ENCODE measurements around the gene CDH10. TPM values are rescaled to one million over a fixed set of nuclear protein-coding genes. Genes with fewer than 3 reads are reported as not detected.

The CDH10 gene
- not detected in 2 replicates for total RNA-seq

GRCh38 chr5:24644761-24645160 is at the start of gene CDH10:
Gene CDH10 (minus strand): TSS chr5:24644978. CDS start chr5:24593490, 51,488 bp downstream.
- DNase-seq: no peak
- Mint-ChIP-seq H3K4me3 (no peak within 1 kb of the TSS), H3K27ac (no peak within 1 kb of the TSS), H3K4me1 (no peaks in the 10 kb centered on the region), H3K36me3 (ENCODE audit: low read depth) (no peaks in the 10 kb centered on the region), H3K27me3 (no peaks in the 10 kb centered on the region), H3K9me3 (no peaks in the 10 kb centered on the region)
- intact Hi-C loops (cut with micrococcal nuclease): no loop called here

DNA sequence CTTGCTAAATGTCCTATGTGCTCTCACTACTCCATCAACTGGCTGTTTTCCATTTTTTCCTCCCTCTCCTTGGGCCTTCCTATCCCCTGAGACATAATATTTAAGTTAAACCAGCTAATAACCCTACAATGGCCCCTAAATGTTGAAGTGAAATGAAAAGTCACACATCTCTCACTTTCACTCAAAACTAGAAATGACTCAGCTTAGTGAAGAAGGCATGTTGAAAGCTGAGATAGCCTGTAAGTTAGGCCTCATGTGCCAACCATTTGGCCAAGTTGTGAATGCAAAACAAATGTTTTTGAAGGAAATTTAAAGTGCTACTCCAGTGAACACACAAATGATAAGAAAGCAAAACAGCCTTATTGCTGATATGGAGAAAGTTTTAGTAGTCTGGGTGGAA is 48.8 kb upstream of the CDH10 start:
- intact Hi-C loops (cut with micrococcal nuclease): no loop called here
- Mint-ChIP-seq H3K9me3 (peaks cover 7% of the 10 kb centered on the region), H3K4me1 (no peaks in the 10 kb centered on the region), H3K4me3 (no peak overlapping the region), H3K27ac (no peak overlapping the region), H3K27me3 (no peaks in the 10 kb centered on the region), H3K36me3 (ENCODE audit: low read depth) (no peaks in the 10 kb centered on the region)
- no peak for DNase-seq

DNA sequence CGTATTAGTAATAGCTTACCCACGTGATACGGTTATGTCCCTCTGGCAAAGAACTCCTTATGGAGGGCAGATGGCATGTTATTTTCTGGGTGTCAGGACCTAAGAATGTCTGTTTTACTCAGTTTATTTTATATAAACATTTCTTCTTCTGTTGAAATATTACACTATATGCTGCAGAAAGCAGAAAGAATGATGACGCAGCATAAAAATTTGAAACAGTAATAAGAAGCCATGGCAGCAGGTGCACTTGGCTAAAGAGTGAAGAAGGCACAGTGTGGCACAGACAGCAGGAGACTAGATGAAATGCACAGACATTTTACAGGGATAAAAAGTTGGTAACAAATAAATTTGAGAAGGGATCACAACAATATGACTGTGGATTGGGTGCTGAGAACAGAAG is 46.3 kb upstream of the CDH10 start:
- Mint-ChIP-seq H3K27me3 (no peaks in the 10 kb centered on the region), H3K9me3 (peaks cover 7% of the 10 kb centered on the region), H3K27ac (no peak overlapping the region), H3K36me3 (ENCODE audit: low read depth) (no peaks in the 10 kb centered on the region), H3K4me3 (no peak overlapping the region), H3K4me1 (no peaks in the 10 kb centered on the region)
- DNase-seq: no peak
- intact Hi-C loops (cut with micrococcal nuclease): no loop called here

DNA sequence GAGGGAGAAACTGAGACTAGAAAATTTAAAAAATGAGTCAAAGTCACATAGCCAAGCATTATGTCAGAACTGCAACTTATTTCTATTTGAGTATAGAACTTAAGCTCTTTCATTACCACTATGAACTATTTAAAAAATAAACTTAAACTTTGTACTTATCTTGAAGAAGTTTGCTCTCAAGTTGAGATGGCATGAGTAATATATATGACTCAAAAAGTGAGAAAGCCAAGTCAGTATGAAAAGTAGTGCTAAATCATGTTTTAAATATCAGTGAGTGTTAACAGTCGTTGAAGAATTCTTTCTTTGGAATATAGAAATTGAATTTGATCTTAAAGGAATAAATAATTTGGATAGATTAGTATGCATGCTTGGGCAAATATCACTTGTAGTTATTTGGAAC is 36.3 kb upstream of the CDH10 start:
- H3K36me3 Mint-ChIP-seq (ENCODE audit: low read depth): no peaks in the 10 kb centered on the region
- no peak overlapping the region for H3K27ac Mint-ChIP-seq
- H3K4me1 Mint-ChIP-seq: no peaks in the 10 kb centered on the region
- intact Hi-C loops (cut with micrococcal nuclease): no loop called here
- H3K27me3 Mint-ChIP-seq: no peaks in the 10 kb centered on the region
- no peak overlapping the region for H3K4me3 Mint-ChIP-seq
- peaks cover 9% of the 10 kb centered on the region for H3K9me3 Mint-ChIP-seq
- no peak for DNase-seq

DNA sequence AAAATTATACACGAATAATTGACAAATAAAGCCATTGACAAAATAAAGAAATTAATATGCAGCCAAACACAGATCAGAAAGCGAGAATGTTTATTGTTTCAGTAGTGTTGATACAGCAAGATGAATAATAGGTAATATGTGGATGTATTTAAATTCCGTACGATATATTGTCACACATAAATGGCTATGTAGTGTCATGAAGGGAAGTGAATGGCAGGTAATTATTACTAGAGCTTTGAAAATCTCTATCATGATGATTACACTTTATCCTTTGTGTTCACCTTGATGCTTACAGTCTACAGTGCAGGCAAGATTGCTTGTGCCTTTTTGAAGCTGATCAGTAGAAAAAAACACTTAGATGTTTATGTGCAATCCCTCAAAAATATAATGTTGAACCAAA is 23.3 kb upstream of the CDH10 start:
- no peak for DNase-seq
- Mint-ChIP-seq H3K4me3 (no peak overlapping the region), H3K9me3 (peaks cover 21% of the 10 kb centered on the region), H3K27me3 (no peaks in the 10 kb centered on the region), H3K4me1 (no peaks in the 10 kb centered on the region), H3K36me3 (ENCODE audit: low read depth) (no peaks in the 10 kb centered on the region), H3K27ac (no peak overlapping the region)
- intact Hi-C loops (cut with micrococcal nuclease): no loop called here

DNA sequence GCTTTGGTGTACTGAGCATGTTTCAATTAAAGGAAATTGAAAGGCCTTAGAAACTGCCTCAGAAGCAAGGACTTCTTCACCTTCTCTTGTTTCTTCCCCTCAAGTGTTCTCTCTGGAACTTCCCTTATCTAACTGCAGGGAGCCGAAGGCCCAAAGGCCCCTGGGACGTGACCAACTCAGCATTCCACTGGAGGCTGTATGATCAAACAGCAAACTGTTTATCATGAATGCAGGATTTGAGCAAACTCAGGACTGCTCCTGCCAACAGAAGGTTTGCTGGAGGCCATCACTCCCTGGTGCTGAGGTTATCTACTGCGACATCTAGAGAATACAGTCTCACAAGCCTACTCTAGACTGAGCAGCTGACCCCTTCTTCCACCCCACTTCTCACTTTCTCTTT is 4.8 kb upstream of the CDH10 start:
- Mint-ChIP-seq H3K27me3 (no peaks in the 10 kb centered on the region), H3K4me3 (no peak overlapping the region), H3K4me1 (no peaks in the 10 kb centered on the region), H3K36me3 (ENCODE audit: low read depth) (no peaks in the 10 kb centered on the region), H3K9me3 (peaks cover 4% of the 10 kb centered on the region), H3K27ac (no peak overlapping the region)
- intact Hi-C loops (cut with micrococcal nuclease): no loop called here
- no peak for DNase-seq

GRCh38 chr5:24646915-24647314 is 2.1 kb upstream of the CDH10 start:
- no peaks in the 10 kb centered on the region for H3K4me1 Mint-ChIP-seq
- H3K4me3 Mint-ChIP-seq: no peak overlapping the region
- no peaks in the 10 kb centered on the region for H3K36me3 Mint-ChIP-seq (ENCODE audit: low read depth)
- no peaks in the 10 kb centered on the region for H3K27me3 Mint-ChIP-seq
- H3K27ac Mint-ChIP-seq: no peak overlapping the region
- no peaks in the 10 kb centered on the region for H3K9me3 Mint-ChIP-seq
- intact Hi-C loops (cut with micrococcal nuclease): no loop called here
- DNase-seq: no peak

DNA sequence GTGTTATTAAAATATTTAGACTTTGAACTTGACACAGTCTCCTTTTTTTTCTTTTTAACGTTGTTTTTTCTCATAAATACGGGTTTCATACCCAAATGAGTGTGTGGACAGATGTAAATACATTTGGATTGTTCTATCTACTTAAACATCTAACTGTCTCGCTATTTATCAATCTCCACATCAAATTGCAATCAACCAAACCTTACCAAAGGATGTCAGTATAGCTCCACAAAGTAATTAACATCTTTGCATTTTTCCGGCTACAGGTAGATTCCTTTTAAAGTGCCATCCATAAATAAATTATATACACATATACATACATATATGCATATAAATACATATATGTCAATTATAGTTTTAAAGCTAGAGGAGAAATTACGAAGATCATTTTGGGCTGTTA is 705 bp upstream of the CDH10 start:
- no peak overlapping the region for H3K4me3 Mint-ChIP-seq
- no peaks in the 10 kb centered on the region for H3K4me1 Mint-ChIP-seq
- DNase-seq: no peak
- H3K27ac Mint-ChIP-seq: no peak overlapping the region
- H3K27me3 Mint-ChIP-seq: no peaks in the 10 kb centered on the region
- H3K9me3 Mint-ChIP-seq: no peaks in the 10 kb centered on the region
- intact Hi-C loops (cut with micrococcal nuclease): no loop called here
- H3K36me3 Mint-ChIP-seq (ENCODE audit: low read depth): no peaks in the 10 kb centered on the region

DNA sequence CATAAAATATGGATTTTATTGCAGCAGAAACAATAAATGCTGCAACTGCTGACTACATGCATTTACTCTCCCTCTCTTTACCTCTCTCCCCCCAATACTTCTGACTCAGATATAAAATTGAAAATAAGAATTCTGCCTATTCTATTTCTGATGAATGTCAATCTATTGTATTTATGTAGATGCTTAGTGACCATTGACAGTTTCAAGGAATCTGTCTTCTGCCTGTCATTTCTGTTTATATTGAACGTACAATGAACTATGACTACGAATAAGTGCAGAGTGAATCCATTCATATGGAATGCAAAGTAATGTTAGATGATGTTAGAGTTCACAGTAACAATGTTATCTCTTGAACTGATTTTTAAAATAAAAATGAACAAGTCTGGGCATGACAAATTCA is 898 bp downstream of the CDH10 start:
- no peaks in the 10 kb centered on the region for H3K9me3 Mint-ChIP-seq
- no peak overlapping the region for H3K4me3 Mint-ChIP-seq
- DNase-seq: no peak
- intact Hi-C loops (cut with micrococcal nuclease): no loop called here
- H3K27ac Mint-ChIP-seq: no peak overlapping the region
- no peaks in the 10 kb centered on the region for H3K4me1 Mint-ChIP-seq
- no peaks in the 10 kb centered on the region for H3K36me3 Mint-ChIP-seq (ENCODE audit: low read depth)
- no peaks in the 10 kb centered on the region for H3K27me3 Mint-ChIP-seq

- H3K9me3 Mint-ChIP-seq: no peaks in the 10 kb centered on the region
- H3K4me3 Mint-ChIP-seq: no peak overlapping the region
- no peaks in the 10 kb centered on the region for H3K36me3 Mint-ChIP-seq (ENCODE audit: low read depth)
- intact Hi-C loops (cut with micrococcal nuclease): no loop called here
- no peaks in the 10 kb centered on the region for H3K4me1 Mint-ChIP-seq
- no peak for DNase-seq
- H3K27me3 Mint-ChIP-seq: no peaks in the 10 kb centered on the region
- no peak overlapping the region for H3K27ac Mint-ChIP-seq
These were observed 1.6 kb downstream of the CDH10 start for GRCh38 chr5:24643156-24643555.

DNA sequence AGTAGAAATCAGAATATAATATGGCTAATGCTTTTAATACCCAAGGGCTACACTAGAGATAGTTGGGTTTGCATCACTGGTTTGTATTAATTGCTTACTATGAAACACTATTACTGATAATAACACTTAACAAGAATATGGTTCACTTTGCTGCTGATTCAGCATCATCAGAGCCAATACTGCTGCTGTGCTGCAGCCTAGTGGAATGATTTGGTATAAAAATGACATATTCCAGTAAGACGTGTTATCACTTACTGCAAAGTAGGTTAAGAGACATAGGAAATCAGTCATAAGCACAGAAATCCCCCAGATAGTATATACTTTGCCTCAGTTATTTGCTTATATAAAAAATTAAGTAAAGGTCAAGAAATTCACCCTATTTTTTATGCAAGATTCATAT is 2.8 kb downstream of the CDH10 start:
- Mint-ChIP-seq H3K4me1 (no peaks in the 10 kb centered on the region), H3K27me3 (no peaks in the 10 kb centered on the region), H3K36me3 (ENCODE audit: low read depth) (no peaks in the 10 kb centered on the region), H3K4me3 (no peak overlapping the region), H3K27ac (no peak overlapping the region), H3K9me3 (no peaks in the 10 kb centered on the region)
- no peak for DNase-seq
- intact Hi-C loops (cut with micrococcal nuclease): no loop called here

DNA sequence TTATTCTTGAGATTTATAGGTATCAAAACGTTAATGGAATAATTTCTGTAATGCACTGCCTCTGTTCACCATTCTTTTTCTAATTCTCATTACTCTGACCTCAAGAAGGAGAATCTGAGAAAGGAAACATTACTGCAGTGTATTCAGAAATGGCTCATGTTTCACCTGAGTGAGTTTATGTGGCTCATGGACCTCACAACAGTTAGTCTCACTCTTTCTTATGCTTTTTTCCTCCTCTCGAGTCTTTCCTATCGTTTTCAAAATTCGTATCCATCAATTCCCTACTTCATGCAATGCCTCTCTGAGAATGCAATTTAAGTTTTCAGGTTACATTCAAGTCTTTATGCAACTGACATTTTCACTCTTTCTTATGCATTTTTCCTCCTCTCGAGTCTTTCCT is 9.6 kb downstream of the CDH10 start:
- no peak for DNase-seq
- intact Hi-C loops (cut with micrococcal nuclease): no loop called here
- Mint-ChIP-seq H3K9me3 (no peaks in the 10 kb centered on the region), H3K27ac (no peak overlapping the region), H3K36me3 (ENCODE audit: low read depth) (no peaks in the 10 kb centered on the region), H3K4me3 (no peak overlapping the region), H3K27me3 (no peaks in the 10 kb centered on the region), H3K4me1 (no peaks in the 10 kb centered on the region)

GRCh38 chr5:24633715-24634325 is 11.0 kb downstream of the CDH10 start:
- no peaks in the 10 kb centered on the region for H3K4me1 Mint-ChIP-seq
- no peaks in the 10 kb centered on the region for H3K36me3 Mint-ChIP-seq (ENCODE audit: low read depth)
- intact Hi-C loops (cut with micrococcal nuclease): no loop called here
- H3K9me3 Mint-ChIP-seq: no peaks in the 10 kb centered on the region
- no peak for DNase-seq
- H3K27ac Mint-ChIP-seq: no peak overlapping the region
- H3K4me3 Mint-ChIP-seq: no peak overlapping the region
- H3K27me3 Mint-ChIP-seq: no peaks in the 10 kb centered on the region

DNA sequence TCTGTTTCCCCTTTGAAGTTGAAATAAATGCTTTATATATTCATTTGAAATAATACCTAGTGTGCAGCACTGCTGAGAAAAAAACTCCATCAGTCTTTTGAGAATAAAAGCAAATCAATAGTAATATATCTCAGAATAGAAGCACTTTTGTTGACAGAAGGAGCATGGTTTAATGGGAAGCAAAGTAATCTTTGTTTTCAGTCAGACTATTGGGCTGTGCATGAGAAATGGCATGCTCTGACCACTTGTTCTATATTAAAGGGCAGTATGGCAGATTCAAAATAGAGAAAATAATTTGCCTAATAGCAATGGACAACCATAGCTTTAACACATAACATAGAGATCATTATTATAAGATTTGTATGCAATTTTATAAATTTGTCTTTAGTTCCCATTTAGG is 12.4 kb downstream of the CDH10 start:
- no peaks in the 10 kb centered on the region for H3K4me1 Mint-ChIP-seq
- H3K36me3 Mint-ChIP-seq (ENCODE audit: low read depth): no peaks in the 10 kb centered on the region
- H3K27ac Mint-ChIP-seq: no peak overlapping the region
- no peaks in the 10 kb centered on the region for H3K9me3 Mint-ChIP-seq
- intact Hi-C loops (cut with micrococcal nuclease): no loop called here
- H3K4me3 Mint-ChIP-seq: no peak overlapping the region
- DNase-seq: no peak
- no peaks in the 10 kb centered on the region for H3K27me3 Mint-ChIP-seq

DNA sequence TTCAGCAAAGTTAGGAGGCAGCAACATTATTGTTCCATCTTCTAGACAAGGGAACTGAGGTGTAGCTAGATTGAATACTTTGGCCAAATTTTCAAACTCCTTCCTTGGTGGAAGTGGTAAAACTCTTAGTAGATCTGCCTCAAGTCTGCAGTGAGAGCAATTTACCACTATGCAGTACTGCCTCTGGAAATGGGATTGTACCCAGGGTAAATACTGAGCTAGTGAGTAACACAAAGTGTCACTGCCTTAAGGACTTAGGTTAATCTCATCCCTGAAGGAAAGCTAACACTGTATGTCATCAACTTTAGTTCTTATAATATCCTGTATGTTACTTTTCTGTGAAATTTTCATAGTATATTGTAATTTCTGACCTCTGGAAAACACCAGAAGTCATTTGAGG is 13.9 kb downstream of the CDH10 start:
- H3K4me1 Mint-ChIP-seq: no peaks in the 10 kb centered on the region
- no peaks in the 10 kb centered on the region for H3K36me3 Mint-ChIP-seq (ENCODE audit: low read depth)
- no peak overlapping the region for H3K4me3 Mint-ChIP-seq
- H3K9me3 Mint-ChIP-seq: no peaks in the 10 kb centered on the region
- no peak overlapping the region for H3K27ac Mint-ChIP-seq
- H3K27me3 Mint-ChIP-seq: no peaks in the 10 kb centered on the region
- DNase-seq: no peak
- intact Hi-C loops (cut with micrococcal nuclease): no loop called here
